22Rv1 (cell line): Measurements from ENCODE around the gene CBR3.

ENCODE experiments used
- H3K27ac ChIP-seq: fragments of 450-650 bp; 2 replicates; pipeline ENCODE4 v1.5.1; 2017
- CTCF ChIP-seq: fragments of 450-650 bp; IDR thresholded peaks from 2 replicates; pipeline ENCODE4 v1.5.1; 2017; ENCODE audit warnings: mild to moderate bottlenecking
- ZFX ChIP-seq: fragments of 450-650 bp; IDR thresholded peaks from 2 replicates; pipeline ENCODE4 v1.6.1; 2017; ENCODE audit warnings: antibody characterized with exemption, borderline replicate concordance

Gene CBR3

GRCh38 chr21:36162631-36163030 lies 27.8 kb downstream of the CBR3 start:
- no peak overlapping the region for H3K27ac ChIP-seq
- no peak for TF ChIP-seq CTCF
- no peak for TF ChIP-seq ZFX

GRCh38 chr21:36163750-36164741 lies 29.2 kb downstream of the CBR3 start:
- peak overlapping the region; percentile 42 for H3K27ac ChIP-seq
- TF ChIP-seq CTCF (no peak), ZFX (no peak)

GRCh38 chr21:36165356-36165755 lies 30.5 kb downstream of the CBR3 start:
- H3K27ac ChIP-seq = no peak overlapping the region
- TF ChIP-seq CTCF = no peak
- no peak for TF ChIP-seq ZFX

GRCh38 chr21:36166705-36167104 lies 31.8 kb downstream of the CBR3 start:
- TF ChIP-seq ZFX = no peak
- no peak for TF ChIP-seq CTCF
- H3K27ac ChIP-seq = no peak overlapping the region

- no peak overlapping the region for H3K27ac ChIP-seq
- no peak for TF ChIP-seq ZFX
- no peak for TF ChIP-seq CTCF
These were observed 32.7 kb downstream of the CBR3 start for GRCh38 chr21:36167541-36167940.

- no peak overlapping the region for H3K27ac ChIP-seq
- TF ChIP-seq CTCF = no peak
- no peak for TF ChIP-seq ZFX
These were observed 34.7 kb downstream of the CBR3 start for GRCh38 chr21:36169470-36170128.

- no peak for TF ChIP-seq ZFX
- TF ChIP-seq CTCF = no peak
- H3K27ac ChIP-seq = no peak overlapping the region
These were observed 35.9 kb downstream of the CBR3 start for GRCh38 chr21:36170823-36171222.
